Activated CD4-positive, alpha-beta T cell treated with anti-CD3 and anti-CD28 coated beads, Interleukin-2, amount 50 U/mL, for 24 hours (primary cell): ENCODE measurements around the gene MOCOS.
"Not testable (repeated sequence)": the region's sequence is repeated elsewhere in the genome, so short reads cannot be mapped to it uniquely, and the experiment has no call there.

Experiments
- DNase-seq, 2 donors: peaks; one replicate each; pipeline ENCODE4 v3.0.0-alpha.2; 2020; ENCODE audit warnings: low read depth in 1 of 2, low spot score in 1 of 2

MOCOS gene

DNA sequence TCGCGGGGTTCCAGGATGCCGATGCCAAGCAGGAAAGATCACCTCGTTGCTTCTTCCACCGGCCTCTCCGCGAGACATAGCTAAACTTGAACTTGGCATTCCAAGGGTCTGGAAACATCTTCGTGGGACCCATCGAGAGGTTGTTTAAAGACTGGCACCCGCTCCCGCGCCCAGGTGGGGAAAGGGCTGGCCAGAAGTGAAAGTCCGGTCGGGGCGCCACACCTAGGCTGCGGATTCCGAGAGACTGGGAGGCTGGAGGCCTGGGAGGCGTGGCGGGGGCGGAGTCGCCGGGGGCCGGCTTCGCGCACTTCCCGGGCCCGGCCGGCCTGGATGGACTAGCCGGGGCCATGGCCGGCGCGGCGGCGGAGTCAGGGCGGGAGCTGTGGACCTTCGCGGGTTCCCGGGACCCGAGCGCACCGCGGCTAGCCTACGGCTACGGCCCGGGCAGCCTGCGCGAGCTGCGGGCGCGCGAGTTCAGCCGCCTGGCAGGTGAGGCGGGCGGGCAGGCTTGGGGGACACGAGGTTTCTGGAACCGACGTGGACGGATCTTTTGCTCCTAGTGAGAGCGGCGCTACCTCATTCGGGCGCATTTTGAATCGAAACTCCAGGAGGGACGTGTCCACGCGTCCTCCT is at the start of gene MOCOS:
MOCOS (plus strand) TSS at position 305 of the 633 bp plus-strand sequence; CDS start at position 348, 43 bp downstream.
- DNase-seq = no peak

DNA sequence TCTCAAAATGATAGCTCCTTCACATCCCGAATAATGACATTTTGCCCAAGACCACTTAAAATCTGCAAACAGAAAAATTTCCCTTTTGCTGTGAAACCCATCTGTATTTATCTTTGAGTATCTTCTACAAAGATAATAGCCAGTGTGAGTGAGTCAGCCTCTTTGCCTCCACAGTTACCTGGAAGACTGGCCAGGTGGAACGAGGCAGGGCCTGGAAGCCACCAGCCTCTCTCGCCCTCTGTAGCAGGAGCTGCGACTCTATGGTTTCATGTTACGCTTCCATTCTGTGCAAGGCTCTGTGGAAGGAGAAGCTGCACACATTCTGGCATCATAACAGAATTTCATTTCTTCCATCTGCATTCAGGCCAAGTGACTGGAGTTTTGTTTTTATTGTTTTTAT is 48.1 kb upstream of the MOCOS start:
- DNase-seq = no peak

GRCh38 chr18:36141576-36141975 is 45.7 kb upstream of the MOCOS start:
- DNase-seq = no peak

DNA sequence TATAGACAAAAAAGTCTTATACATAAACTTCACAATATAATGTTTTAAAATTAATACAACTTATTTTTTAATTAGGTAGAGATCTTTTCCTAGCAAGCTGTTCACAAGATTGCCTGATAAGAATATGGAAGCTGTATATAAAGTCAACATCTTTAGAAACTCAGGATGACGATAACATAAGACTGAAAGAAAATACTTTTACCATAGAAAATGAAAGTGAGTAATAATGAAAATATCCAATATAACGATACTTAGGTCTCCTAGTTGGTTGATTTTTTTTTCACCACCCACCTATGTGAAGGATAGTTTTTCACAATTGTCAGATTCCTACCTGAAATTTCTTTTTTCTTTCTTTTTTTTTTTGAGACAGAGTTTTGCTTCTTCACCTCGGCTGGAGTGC is 44.5 kb upstream of the MOCOS start:
- DNase-seq = no peak

GRCh38 chr18:36143391-36143790 is 43.9 kb upstream of the MOCOS start:
- no peak for DNase-seq

- DNase-seq = no peak
Measured at GRCh38 chr18:36149514-36150289, 37.6 kb upstream of the MOCOS start.

DNA sequence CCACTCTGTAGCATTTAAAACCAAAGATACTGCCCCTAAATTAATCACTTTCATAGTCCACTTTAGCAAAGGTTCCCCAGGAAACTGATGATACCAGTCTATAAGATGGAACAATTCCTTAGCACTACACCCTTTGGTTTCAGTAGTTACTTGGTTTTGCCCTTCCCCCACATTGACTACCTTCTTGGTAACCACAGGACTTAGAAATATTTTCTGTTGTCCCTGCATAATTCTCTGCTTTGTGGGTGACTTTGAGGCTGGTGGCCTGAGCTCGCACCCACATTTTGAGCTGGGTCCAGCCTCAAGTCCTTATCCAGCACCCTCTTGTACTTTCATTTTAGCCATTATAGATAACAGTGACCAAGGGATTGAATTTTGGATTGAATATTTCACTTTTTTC is 34.5 kb upstream of the MOCOS start:
- DNase-seq = no peak

DNA sequence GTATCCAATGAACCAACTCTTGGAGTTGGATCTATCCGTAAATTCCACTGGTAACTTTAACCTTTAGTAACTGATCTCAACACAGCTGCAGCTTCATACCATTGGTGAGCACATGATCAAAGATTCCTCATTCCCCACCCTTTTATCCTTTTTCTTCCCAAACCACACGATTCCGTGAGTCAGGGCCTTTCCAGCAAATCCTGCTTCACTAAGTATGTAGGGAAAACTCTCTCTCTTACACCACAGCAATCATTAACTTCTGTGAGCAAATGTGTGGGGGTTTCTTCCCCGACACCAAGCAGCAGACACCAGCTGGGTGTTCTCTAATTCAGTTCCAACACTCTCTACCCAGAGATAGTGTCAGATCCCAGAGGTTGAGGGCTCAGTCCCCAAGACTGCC is 34.1 kb upstream of the MOCOS start:
- no peak for DNase-seq

- DNase-seq = no peak
Measured at GRCh38 chr18:36153771-36154170, 33.5 kb upstream of the MOCOS start.

GRCh38 chr18:36155851-36156757 is 31.2 kb upstream of the MOCOS start:
- DNase-seq = no peak

DNA sequence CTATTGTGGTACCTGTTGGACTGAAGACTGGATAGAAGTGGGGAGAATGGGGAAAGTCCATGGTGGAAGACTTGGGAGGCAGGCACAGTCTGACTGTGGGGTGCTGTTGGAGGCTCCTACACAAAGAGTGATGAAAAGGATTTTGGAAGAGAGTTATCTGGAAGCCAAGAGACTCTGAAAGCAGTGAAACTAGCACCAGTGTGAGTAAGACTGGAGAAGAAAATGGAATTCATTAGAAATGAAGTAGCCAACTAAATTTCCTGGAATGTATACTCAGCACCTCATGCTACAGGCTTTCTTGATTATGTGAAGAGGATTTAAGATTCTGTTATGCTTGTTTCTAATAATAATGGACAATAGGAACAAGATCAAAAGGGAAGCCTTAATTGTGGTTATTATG is 29.9 kb upstream of the MOCOS start:
- DNase-seq = no peak

DNA sequence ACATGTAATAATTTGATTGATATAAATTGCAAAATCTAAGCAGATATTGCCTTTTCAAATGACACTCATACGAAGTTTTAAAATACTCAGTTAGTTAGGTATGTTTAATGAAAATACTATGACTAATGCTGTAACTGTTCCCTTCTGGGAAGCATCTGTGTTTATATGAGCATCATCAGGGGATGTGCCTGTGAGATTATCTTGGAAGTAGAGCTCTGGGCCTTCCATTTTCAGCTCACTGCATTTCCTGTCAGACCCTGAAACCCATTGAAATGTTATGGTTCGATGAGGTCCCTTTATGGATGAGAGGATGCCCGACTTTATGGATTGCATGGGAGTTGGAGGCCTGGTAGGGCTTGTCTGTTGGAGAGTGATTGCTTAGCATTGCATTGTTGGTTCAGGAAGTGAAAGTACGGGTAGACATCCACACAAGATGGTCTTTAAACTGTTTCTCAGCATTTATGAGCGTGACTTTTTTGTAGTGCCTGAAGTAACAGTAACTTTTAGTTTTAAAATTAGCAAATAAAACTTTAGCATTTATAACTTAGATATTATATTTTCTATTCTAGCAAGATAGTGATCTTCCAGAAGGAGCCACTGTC is 28.9 kb upstream of the MOCOS start:
- DNase-seq = no peak

- DNase-seq = no peak
Measured at GRCh38 chr18:36160959-36161371, 26.3 kb upstream of the MOCOS start.

DNA sequence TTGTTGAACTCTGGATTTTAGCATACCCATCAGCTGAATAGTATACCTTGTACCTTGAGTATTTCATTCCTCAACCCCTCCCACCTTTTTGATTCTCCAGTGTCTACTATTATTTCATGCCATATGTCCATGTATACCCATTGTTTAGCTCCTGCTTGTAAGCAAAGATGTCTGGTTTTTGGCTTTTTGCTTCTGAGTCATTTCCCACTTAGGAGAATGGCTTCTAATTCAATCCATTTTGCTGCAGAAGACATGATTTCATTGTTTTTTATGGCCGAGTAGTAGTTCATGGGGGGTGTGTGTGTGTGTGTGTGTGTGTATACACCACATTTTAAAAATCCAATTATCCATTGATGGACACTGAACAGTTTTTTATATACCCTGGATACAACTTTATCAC is 24.3 kb upstream of the MOCOS start:
- no peak for DNase-seq

- no peak for DNase-seq
Measured at GRCh38 chr18:36167692-36168218, 19.5 kb upstream of the MOCOS start.

DNA sequence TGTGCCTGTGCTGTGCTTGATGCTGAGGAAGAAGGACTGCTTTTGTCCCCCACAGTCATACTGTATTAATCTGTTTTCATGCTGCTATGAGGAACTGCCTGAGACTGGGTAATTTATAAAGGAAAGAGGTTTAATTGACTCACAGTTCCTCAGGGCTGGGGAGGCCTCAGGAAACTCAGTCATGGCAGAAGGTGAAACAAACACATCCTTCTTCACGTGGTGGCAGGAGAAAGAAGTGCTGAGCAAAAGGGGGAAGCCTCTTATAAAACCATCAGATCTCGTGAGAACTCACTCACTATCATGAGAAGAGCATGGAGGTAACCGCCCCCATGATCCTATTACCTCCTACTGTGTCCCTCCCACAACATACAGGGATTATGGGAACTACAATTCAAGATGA is 19.0 kb upstream of the MOCOS start:
- not testable (repeated sequence) for DNase-seq

GRCh38 chr18:36169938-36170337 is 17.4 kb upstream of the MOCOS start:
- no peak for DNase-seq

- no peak for DNase-seq
Measured at GRCh38 chr18:36175481-36175880, 11.8 kb upstream of the MOCOS start.

DNA sequence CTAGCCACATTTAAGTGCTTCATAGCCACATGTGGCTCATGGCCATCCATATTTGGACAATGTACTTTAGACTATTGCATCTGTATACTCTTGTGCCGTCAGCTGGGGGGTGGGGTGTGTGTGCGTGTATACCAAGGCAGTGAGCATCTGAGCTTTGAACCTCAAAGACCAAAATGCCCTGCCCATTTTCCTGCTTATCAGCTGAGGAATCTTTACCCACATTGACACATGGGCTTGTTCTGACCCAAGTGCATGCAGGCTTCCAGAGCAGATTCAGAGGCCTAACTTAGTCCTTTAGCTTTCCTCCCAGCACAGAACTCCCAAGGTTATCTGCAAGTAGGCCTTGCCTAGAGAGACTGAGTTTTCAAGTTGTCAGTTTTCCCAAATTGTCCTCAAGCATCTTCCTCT is 11.1 kb upstream of the MOCOS start:
- no peak for DNase-seq

GRCh38 chr18:36176711-36177110 is 10.6 kb upstream of the MOCOS start:
- DNase-seq = no peak

DNA sequence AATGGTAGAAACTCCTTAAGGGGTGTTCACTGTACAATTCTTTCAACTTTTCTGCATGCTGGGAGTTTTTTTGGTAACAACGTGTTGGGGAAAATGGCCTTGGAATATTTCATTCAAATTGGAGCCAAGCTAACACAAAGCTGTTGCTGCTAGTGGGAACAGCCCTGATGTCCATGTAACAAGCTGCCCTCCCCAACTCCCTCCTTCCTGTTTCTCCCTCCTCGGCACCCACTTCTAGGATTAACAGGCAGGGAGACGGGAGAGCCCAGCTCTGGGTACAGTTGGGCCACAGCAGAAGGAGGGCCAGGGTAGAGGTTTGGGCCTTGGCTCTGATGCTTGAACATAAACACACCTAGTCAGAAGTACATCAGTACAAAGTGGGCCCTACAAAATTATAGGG is 9.4 kb upstream of the MOCOS start:
- DNase-seq = no peak
